GM06990 (cell line): ENCODE measurements around the gene RALGPS1.

Source experiments
- DNase-seq: peaks from one replicate; pipeline ENCODE4 v3.0.0-alpha.2; 2011; ENCODE audit not compliant: insufficient read length; ENCODE audit errors: extremely low read depth
- H3K27me3 ChIP-seq: replicated peaks from 2 replicates; pipeline ENCODE4 v1.6.0; 2011; ENCODE audit warnings: low read length; ENCODE audit not compliant: control insufficient read depth, insufficient read depth
- H3K36me3 ChIP-seq: 2 replicates; pipeline ENCODE4 v1.5.1; 2011; ENCODE audit warnings: low read length; ENCODE audit not compliant: control insufficient read depth, insufficient read depth
- H3K4me3 ChIP-seq: replicated peaks from 2 replicates; pipeline ENCODE4 v1.5.1; 2011; ENCODE audit warnings: low read depth, mild to moderate bottlenecking, control low read depth, low read length
- CTCF ChIP-seq: IDR thresholded peaks from 2 replicates; pipeline ENCODE4 v1.5.1; 2011; ENCODE audit warnings: low read length, control low read depth, mild to moderate bottlenecking, inconsistent platforms; ENCODE audit not compliant: insufficient read depth, poor library complexity, severe bottlenecking

The RALGPS1 gene

GRCh38 chr9:126915281-126915816 lies 767 bp downstream of the RALGPS1 start:
- no peak for TF ChIP-seq CTCF
- Histone ChIP-seq H3K4me3 (peak overlapping the region; percentile 48), H3K27me3 (no peaks in the 10 kb centered on the region), H3K36me3 (no peaks in the 10 kb centered on the region)
- peak; percentile 26 for DNase-seq

- no peak overlapping the region for H3K4me3 ChIP-seq
- no peak for TF ChIP-seq CTCF
- no peak for DNase-seq
- no peaks in the 10 kb centered on the region for H3K27me3 ChIP-seq
- no peaks in the 10 kb centered on the region for H3K36me3 ChIP-seq
Observed at GRCh38 chr9:126915846-126916543, 1.4 kb downstream of the RALGPS1 start.

- Histone ChIP-seq H3K27me3 (no peaks in the 10 kb centered on the region), H3K36me3 (no peaks in the 10 kb centered on the region), H3K4me3 (no peak overlapping the region)
- peak; percentile 28 for TF ChIP-seq CTCF
- DNase-seq = no peak
Observed at GRCh38 chr9:126916909-126917308, 2.3 kb downstream of the RALGPS1 start.

GRCh38 chr9:126919193-126919592 lies 4.6 kb downstream of the RALGPS1 start:
- H3K4me3 ChIP-seq = no peak overlapping the region
- H3K27me3 ChIP-seq = no peaks in the 10 kb centered on the region
- no peak for TF ChIP-seq CTCF
- H3K36me3 ChIP-seq = no peaks in the 10 kb centered on the region
- DNase-seq = no peak

- Histone ChIP-seq H3K27me3 (no peaks in the 10 kb centered on the region), H3K4me3 (no peak overlapping the region), H3K36me3 (no peaks in the 10 kb centered on the region)
- no peak for TF ChIP-seq CTCF
- DNase-seq = no peak
Observed at GRCh38 chr9:126925876-126926275, 11.3 kb downstream of the RALGPS1 start.

GRCh38 chr9:126926364-126926763 lies 11.8 kb downstream of the RALGPS1 start:
- Histone ChIP-seq H3K4me3 (no peak overlapping the region), H3K36me3 (no peaks in the 10 kb centered on the region), H3K27me3 (no peaks in the 10 kb centered on the region)
- DNase-seq = no peak
- no peak for TF ChIP-seq CTCF
